Measurements from ENCODE around the gene MED19. TPM values are rescaled to one million over a fixed set of nuclear protein-coding genes. Genes with fewer than 3 reads are reported as not detected.

MED19 gene
- total RNA-seq, 1 donor from 2014 or later = 21.6 TPM

DNA sequence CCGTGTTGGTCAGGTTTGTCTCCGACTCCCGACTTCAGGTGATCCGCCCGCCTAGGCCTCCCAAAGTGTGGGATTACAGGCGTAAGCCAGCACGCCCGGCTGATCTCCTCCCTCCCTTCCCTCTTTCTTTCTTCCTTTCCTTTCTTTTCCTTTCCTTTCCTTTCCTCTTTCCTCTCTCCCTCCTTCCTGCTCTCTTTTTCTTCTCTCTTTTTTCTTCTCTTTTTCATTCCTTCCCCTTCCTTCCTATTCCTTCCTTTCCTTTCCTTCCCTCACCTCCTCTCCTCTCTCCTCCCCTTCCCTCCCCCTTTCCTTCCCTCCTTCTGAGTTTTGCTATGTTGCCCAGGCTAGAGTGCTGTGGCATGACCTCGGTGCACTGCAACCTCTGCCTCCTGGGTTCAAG is 48.0 kb downstream of the MED19 start:
- H4K20me1 ChIP-seq (ENCODE audit: insufficient read depth, low read length) = peaks cover 5% of the 10 kb centered on the region
- no peak overlapping the region for H3K9ac ChIP-seq (ENCODE audit: low read length)
- H3K9me3 ChIP-seq (ENCODE audit: insufficient read depth, low read depth, low read length) = no peaks in the 10 kb centered on the region
- peaks cover 30% of the 10 kb centered on the region for H3K79me2 ChIP-seq (ENCODE audit: insufficient read depth, low read length)
- no peak overlapping the region for H2AFZ ChIP-seq (ENCODE audit: low read depth, low read length)
- peaks cover 7% of the 10 kb centered on the region for H3K36me3 Mint-ChIP-seq (ENCODE audit: low read depth, unreplicated experiment)
- no peaks in the 10 kb centered on the region for H3K27me3 ChIP-seq (ENCODE audit: insufficient read depth, low read length)
- H3K4me3 ChIP-seq (ENCODE audit: insufficient read depth, low read depth, low read length) = no peak overlapping the region
- FAIRE-seq (no peak), DNase-seq (ENCODE audit: low read depth) (no peak)
- H3K4me2 ChIP-seq (ENCODE audit: low read length) = no peak overlapping the region
- TF ChIP-seq CTCF (IDR thresholded peaks at IDR 0.05; ENCODE audit: insufficient read depth, low read depth, low read length) (no peak), EZH2 (IDR thresholded peaks at IDR 0.05; ENCODE audit: insufficient read depth, low read length) (no peak)
- H3K4me1 ChIP-seq (ENCODE audit: insufficient read depth, low read length) = peaks cover 5% of the 10 kb centered on the region
- H3K27ac ChIP-seq (ENCODE audit: low read depth, low read length) = no peak overlapping the region
- H3K27ac Mint-ChIP-seq (ENCODE audit: unreplicated experiment) = no peak overlapping the region
- H3K4me1 Mint-ChIP-seq (ENCODE audit: low read depth, unreplicated experiment) = peaks cover 5% of the 10 kb centered on the region
- H3K9me3 Mint-ChIP-seq (ENCODE audit: unreplicated experiment) = no peaks in the 10 kb centered on the region
- H3K4me3 Mint-ChIP-seq (ENCODE audit: unreplicated experiment) = no peak overlapping the region
- H3K36me3 ChIP-seq (ENCODE audit: insufficient read depth, low read length) = peaks cover 20% of the 10 kb centered on the region
- H3K27me3 Mint-ChIP-seq (ENCODE audit: low read depth, unreplicated experiment) = no peaks in the 10 kb centered on the region

- H3K4me2 ChIP-seq (ENCODE audit: low read length) = no peak overlapping the region
- no peak overlapping the region for H3K4me3 ChIP-seq (ENCODE audit: insufficient read depth, low read depth, low read length)
- H3K4me1 Mint-ChIP-seq (ENCODE audit: low read depth, unreplicated experiment) = peaks cover 5% of the 10 kb centered on the region
- H3K9ac ChIP-seq (ENCODE audit: low read length) = no peak overlapping the region
- no peaks in the 10 kb centered on the region for H3K9me3 ChIP-seq (ENCODE audit: insufficient read depth, low read depth, low read length)
- peaks cover 4% of the 10 kb centered on the region for H4K20me1 ChIP-seq (ENCODE audit: insufficient read depth, low read length)
- DNase-seq (ENCODE audit: low read depth) (no peak), FAIRE-seq (no peak)
- TF ChIP-seq EZH2 (IDR thresholded peaks at IDR 0.05; ENCODE audit: insufficient read depth, low read length) = no peak
- no peak for TF ChIP-seq CTCF (IDR thresholded peaks at IDR 0.05; ENCODE audit: insufficient read depth, low read depth, low read length)
- H3K4me3 Mint-ChIP-seq (ENCODE audit: unreplicated experiment) = no peak overlapping the region
- peaks cover 20% of the 10 kb centered on the region for H3K36me3 ChIP-seq (ENCODE audit: insufficient read depth, low read length)
- no peaks in the 10 kb centered on the region for H3K27me3 ChIP-seq (ENCODE audit: insufficient read depth, low read length)
- H3K27ac ChIP-seq (ENCODE audit: low read depth, low read length) = no peak overlapping the region
- no peak overlapping the region for H2AFZ ChIP-seq (ENCODE audit: low read depth, low read length)
- peaks cover 30% of the 10 kb centered on the region for H3K79me2 ChIP-seq (ENCODE audit: insufficient read depth, low read length)
- H3K9me3 Mint-ChIP-seq (ENCODE audit: unreplicated experiment) = no peaks in the 10 kb centered on the region
- peaks cover 7% of the 10 kb centered on the region for H3K36me3 Mint-ChIP-seq (ENCODE audit: low read depth, unreplicated experiment)
- H3K4me1 ChIP-seq (ENCODE audit: insufficient read depth, low read length) = peaks cover 9% of the 10 kb centered on the region
- H3K27ac Mint-ChIP-seq (ENCODE audit: unreplicated experiment) = peak overlapping the region; percentile 6
- H3K27me3 Mint-ChIP-seq (ENCODE audit: low read depth, unreplicated experiment) = no peaks in the 10 kb centered on the region
Measured at GRCh38 chr11:57662893-57663292, 49.1 kb downstream of the MED19 start.

DNA sequence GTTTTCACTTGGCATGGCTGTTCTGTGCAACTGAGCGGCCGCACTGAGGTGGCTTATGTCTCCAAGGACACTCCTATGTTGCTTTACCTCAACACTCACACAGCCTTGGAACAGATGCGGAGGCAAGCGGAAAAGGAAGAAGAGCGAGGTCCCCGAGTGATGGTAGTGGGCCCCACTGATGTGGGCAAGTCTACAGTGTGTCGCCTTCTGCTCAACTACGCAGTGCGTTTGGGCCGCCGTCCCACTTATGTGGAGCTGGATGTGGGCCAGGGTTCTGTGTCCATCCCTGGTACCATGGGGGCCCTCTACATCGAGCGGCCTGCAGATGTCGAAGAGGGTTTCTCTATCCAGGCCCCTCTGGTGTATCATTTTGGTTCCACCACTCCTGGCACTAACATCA is 52.3 kb downstream of the MED19 start:
- peaks cover 4% of the 10 kb centered on the region for H3K4me1 ChIP-seq (ENCODE audit: insufficient read depth, low read length)
- Mint-ChIP-seq H3K4me1 (ENCODE audit: low read depth, unreplicated experiment) (peaks cover 2% of the 10 kb centered on the region), H3K27ac (ENCODE audit: unreplicated experiment) (no peak overlapping the region), H3K9me3 (ENCODE audit: unreplicated experiment) (no peaks in the 10 kb centered on the region), H3K4me3 (ENCODE audit: unreplicated experiment) (no peak overlapping the region), H3K36me3 (ENCODE audit: low read depth, unreplicated experiment) (peaks cover 7% of the 10 kb centered on the region), H3K27me3 (ENCODE audit: low read depth, unreplicated experiment) (no peaks in the 10 kb centered on the region)
- TF ChIP-seq CTCF (IDR thresholded peaks at IDR 0.05; ENCODE audit: insufficient read depth, low read depth, low read length) (no peak), EZH2 (IDR thresholded peaks at IDR 0.05; ENCODE audit: insufficient read depth, low read length) (no peak)
- peaks cover 34% of the 10 kb centered on the region for H3K79me2 ChIP-seq (ENCODE audit: insufficient read depth, low read length)
- H3K27me3 ChIP-seq (ENCODE audit: insufficient read depth, low read length) = no peaks in the 10 kb centered on the region
- H3K27ac ChIP-seq (ENCODE audit: low read depth, low read length) = no peak overlapping the region
- no peak overlapping the region for H2AFZ ChIP-seq (ENCODE audit: low read depth, low read length)
- H3K4me2 ChIP-seq (ENCODE audit: low read length) = no peak overlapping the region
- H3K9me3 ChIP-seq (ENCODE audit: insufficient read depth, low read depth, low read length) = no peaks in the 10 kb centered on the region
- H4K20me1 ChIP-seq (ENCODE audit: insufficient read depth, low read length) = peaks cover 4% of the 10 kb centered on the region
- peaks cover 20% of the 10 kb centered on the region for H3K36me3 ChIP-seq (ENCODE audit: insufficient read depth, low read length)
- FAIRE-seq (no peak), DNase-seq (ENCODE audit: low read depth) (no peak)
- H3K4me3 ChIP-seq (ENCODE audit: insufficient read depth, low read depth, low read length) = no peak overlapping the region
- no peak overlapping the region for H3K9ac ChIP-seq (ENCODE audit: low read length)
